Ishikawa (cell line): ENCODE results near the gene ZNF691.

Experiments used
- CEBPB ChIP-seq: IDR thresholded peaks from 2 replicates; pipeline ENCODE4 v1.6.1; 2012
- CREB1 ChIP-seq: IDR thresholded peaks from 2 replicates; pipeline ENCODE4 v1.6.1; 2012; ENCODE audit warnings: low read depth
- EP300 ChIP-seq: IDR thresholded peaks from 2 replicates; pipeline ENCODE4 v1.6.1; 2012; ENCODE audit warnings: borderline replicate concordance
- FOXM1 ChIP-seq: IDR thresholded peaks from 2 replicates; pipeline ENCODE4 v1.6.1; 2012; ENCODE audit warnings: low read depth, borderline replicate concordance
- MAX ChIP-seq: IDR thresholded peaks from 2 replicates; pipeline ENCODE4 v1.6.1; 2012
- NFIC ChIP-seq: IDR thresholded peaks from 2 replicates; pipeline ENCODE4 v1.6.1; 2012
- RAD21 ChIP-seq: IDR thresholded peaks from 2 replicates; pipeline ENCODE4 v1.6.1; 2012; ENCODE audit warnings: low read depth
- REST ChIP-seq: IDR thresholded peaks from 2 replicates; pipeline ENCODE4 v1.6.1; 2012; ENCODE audit warnings: low read depth, mild to moderate bottlenecking
- TAF1 ChIP-seq: IDR thresholded peaks from 2 replicates; pipeline ENCODE4 v1.6.1; 2012; ENCODE audit warnings: low read depth, mild to moderate bottlenecking
- TCF12 ChIP-seq: IDR thresholded peaks from 2 replicates; pipeline ENCODE4 v1.6.1; 2012; ENCODE audit warnings: low read depth
- USF1 ChIP-seq: IDR thresholded peaks from 2 replicates; pipeline ENCODE4 v1.6.1; 2012
- YY1 ChIP-seq: IDR thresholded peaks from 2 replicates; pipeline ENCODE4 v1.6.1; 2012; ENCODE audit warnings: low read depth
- ZBTB7A ChIP-seq: IDR thresholded peaks from 2 replicates; pipeline ENCODE4 v1.6.1; 2012; ENCODE audit warnings: low read depth

- TF ChIP-seq YY1 (no peak), TAF1 (no peak), EP300 (no peak), NFIC (no peak), MAX (no peak), CEBPB (no peak), REST (no peak), FOXM1 (no peak), RAD21 (no peak), CREB1 (no peak), TCF12 (no peak), USF1 (no peak), ZBTB7A (no peak)
Observed at GRCh38 chr1:42887366-42887765, 41.0 kb downstream of the ZNF691 start.
